Left ventricle myocardium inferior (tissue), 1 donor: ENCODE data around the gene RBMS1. TPM values are rescaled to one million over a fixed set of nuclear protein-coding genes. Genes with fewer than 3 reads are reported as not detected.

Experiments
- DNase-seq: peaks from one replicate; pipeline ENCODE4 v3.0.0-alpha.2; 2020
- H3K27ac ChIP-seq: fragments of 200-600 bp; replicated peaks from 2 replicates; pipeline ENCODE4 v1.8.0; 2021
- H3K27me3 ChIP-seq: fragments of 200-600 bp; 2 replicates; pipeline ENCODE4 v1.8.0; 2021; ENCODE audit warnings: low read depth
- H3K36me3 ChIP-seq: fragments of 200-600 bp; 2 replicates; pipeline ENCODE4 v1.8.0; 2021
- H3K4me1 ChIP-seq: fragments of 200-600 bp; 2 replicates; pipeline ENCODE4 v1.8.0; 2021
- H3K4me3 ChIP-seq: fragments of 200-600 bp; 2 replicates; pipeline ENCODE4 v1.8.0; 2021; ENCODE audit warnings: mild to moderate bottlenecking, moderate library complexity
- H3K9me3 ChIP-seq: fragments of 200-600 bp; replicated peaks from 2 replicates; pipeline ENCODE4 v1.8.0; 2021
- CTCF ChIP-seq: fragments of 200-600 bp; IDR thresholded peaks from 2 replicates; pipeline ENCODE4 v1.8.0; 2021; ENCODE audit warnings: antibody characterized with exemption, mild to moderate bottlenecking, borderline replicate concordance
- intact Hi-C: fragments of 100-400 bp; cut with micrococcal nuclease; formaldehyde crosslinking; loops from one replicate; pipeline ENCODE4 v1.11.0; 2022
- total RNA-seq: library from RNA; stranded (reverse); fragmentation: NEBNext Ultra II Directional; extraction: Animal tissue kit (Norgen Biotek cat#: 25700); gene quantifications from one replicate; pipeline ENCODE4 v1.2.1, GENCODE V29; 2021
- donor health status: DM: no; HTN: yes; CAD: no; lungs with severe emphysema.

RBMS1 gene
- total RNA-seq, 1 donor from 2014 or later, result 56.2 TPM

- TF ChIP-seq CTCF, result no peak
- H3K4me3 ChIP-seq, result no peak overlapping the region
- peaks cover 33% of the 10 kb centered on the region for H3K4me1 ChIP-seq
- peak overlapping the region; percentile 67 for H3K27ac ChIP-seq
- no peaks in the 10 kb centered on the region for H3K36me3 ChIP-seq
- H3K9me3 ChIP-seq, result no peaks in the 10 kb centered on the region
- intact Hi-C loops, result no loop called here
- H3K27me3 ChIP-seq, result no peaks in the 10 kb centered on the region
- DNase-seq, result no peak
Observed at GRCh38 chr2:160534249-160534648, 40.6 kb upstream of the RBMS1 start.

GRCh38 chr2:160533482-160533881 is 39.9 kb upstream of the RBMS1 start:
- Histone ChIP-seq H3K27me3 (no peaks in the 10 kb centered on the region), H3K4me1 (peaks cover 32% of the 10 kb centered on the region), H3K9me3 (no peaks in the 10 kb centered on the region), H3K4me3 (no peak overlapping the region), H3K36me3 (no peaks in the 10 kb centered on the region), H3K27ac (peak overlapping the region; percentile 67)
- TF ChIP-seq CTCF, result no peak
- intact Hi-C loops, result no loop called here
- no peak for DNase-seq

- TF ChIP-seq CTCF, result no peak
- Histone ChIP-seq H3K27ac (no peak overlapping the region), H3K27me3 (no peaks in the 10 kb centered on the region), H3K4me3 (no peak overlapping the region), H3K4me1 (peaks cover 24% of the 10 kb centered on the region), H3K36me3 (no peaks in the 10 kb centered on the region), H3K9me3 (no peaks in the 10 kb centered on the region)
- no peak for DNase-seq
- intact Hi-C loops, result no loop called here
Observed at GRCh38 chr2:160532388-160532787, 38.8 kb upstream of the RBMS1 start.

GRCh38 chr2:160522951-160523710 is 29.5 kb upstream of the RBMS1 start:
- intact Hi-C loops, result no loop called here
- no peak for TF ChIP-seq CTCF

DNA sequence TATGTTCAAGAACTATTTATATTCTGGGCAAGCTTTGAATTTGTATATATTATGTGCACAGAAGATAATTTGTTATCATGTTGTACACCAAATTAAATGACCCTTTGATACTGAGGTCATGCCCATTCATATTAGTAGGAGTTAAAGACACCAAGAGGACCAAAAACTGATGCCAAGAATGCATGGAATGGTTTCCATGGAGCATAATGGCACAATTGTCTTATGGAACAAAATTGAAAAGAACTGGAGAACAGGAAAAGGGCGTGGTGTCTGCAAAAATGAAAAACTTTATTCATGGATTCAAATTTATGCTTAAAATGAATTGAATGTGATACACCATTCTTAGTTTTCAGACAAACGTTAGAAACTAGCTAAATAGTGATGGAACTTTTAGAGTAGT is 24.1 kb upstream of the RBMS1 start:
- Histone ChIP-seq H3K27ac (no peak overlapping the region), H3K36me3 (no peaks in the 10 kb centered on the region), H3K4me3 (no peak overlapping the region), H3K27me3 (no peaks in the 10 kb centered on the region), H3K4me1 (peaks cover 9% of the 10 kb centered on the region), H3K9me3 (no peaks in the 10 kb centered on the region)
- DNase-seq, result no peak
- TF ChIP-seq CTCF, result no peak
- intact Hi-C loops, result no loop called here

More at GRCh38 chr2:160522951-160523710, 29.5 kb upstream of the RBMS1 start:
- no peak overlapping the region for H3K27ac ChIP-seq
- no peak overlapping the region for H3K4me3 ChIP-seq
- no peaks in the 10 kb centered on the region for H3K9me3 ChIP-seq
- H3K27me3 ChIP-seq, result no peaks in the 10 kb centered on the region
- H3K36me3 ChIP-seq, result no peaks in the 10 kb centered on the region
- DNase-seq, result no peak
- H3K4me1 ChIP-seq, result no peaks in the 10 kb centered on the region
